Osteocyte (in vitro differentiated cells): Measurements from ENCODE around the gene NIFK. TPM values are rescaled to one million over a fixed set of nuclear protein-coding genes. Genes with fewer than 3 reads are reported as not detected.
A peak's percentile ranks its signal among the peaks of the same experiment; 100 is the strongest.
"Not testable (repeated sequence)": the region's sequence is repeated elsewhere in the genome, so short reads cannot be mapped to it uniquely, and the experiment has no call there.

Experiments
- DNase-seq: peaks from one replicate; pipeline ENCODE4 v3.0.0; 2021; ENCODE audit warnings: mixed read lengths; ENCODE audit not compliant: unreplicated experiment; ENCODE audit errors: extremely low spot score
- H3K27ac Mint-ChIP-seq: one replicate; pipeline ENCODE4 v1.8.0; 2021; ENCODE audit warnings: mild to moderate bottlenecking, mixed read lengths; ENCODE audit not compliant: unreplicated experiment
- H3K27me3 Mint-ChIP-seq: one replicate; pipeline ENCODE4 v1.8.0; 2021; ENCODE audit warnings: mixed read lengths; ENCODE audit not compliant: unreplicated experiment
- H3K36me3 Mint-ChIP-seq: one replicate; pipeline ENCODE4 v1.8.0; 2021; ENCODE audit warnings: mixed read lengths; ENCODE audit not compliant: unreplicated experiment
- H3K4me1 Mint-ChIP-seq: one replicate; pipeline ENCODE4 v1.8.0; 2021; ENCODE audit warnings: mixed read lengths; ENCODE audit not compliant: unreplicated experiment
- H3K4me3 Mint-ChIP-seq: one replicate; pipeline ENCODE4 v1.8.0; 2021; ENCODE audit warnings: mild to moderate bottlenecking, moderate library complexity, mixed read lengths; ENCODE audit not compliant: unreplicated experiment
- H3K9me3 Mint-ChIP-seq: one replicate; pipeline ENCODE4 v1.8.0; 2021; ENCODE audit warnings: mixed read lengths; ENCODE audit not compliant: unreplicated experiment
- CTCF ChIP-seq: fragments of 200-600 bp; sonication (generic); IDR thresholded peaks from 2 replicates; pipeline ENCODE4 v1.5.0; 2021; ENCODE audit warnings: antibody characterized with exemption, mild to moderate bottlenecking, moderate library complexity
- total RNA-seq: library from RNA; stranded (reverse); gene quantifications from 2 replicates; pipeline ENCODE4 v1.2.1, GENCODE V29; 2021

The NIFK gene
- total RNA-seq, 1 donor from 2014 or later, result 41.0 TPM

- H3K4me1 Mint-ChIP-seq, result peaks cover 13% of the 10 kb centered on the region
- H3K27ac Mint-ChIP-seq, result no peak overlapping the region
These were observed 42.1 kb downstream of the NIFK start for GRCh38 chr2:121694398-121695170.

GRCh38 chr2:121690572-121690971, 46.1 kb downstream of the NIFK start:
- not testable (repeated sequence) for H3K9me3 Mint-ChIP-seq, H3K36me3 Mint-ChIP-seq, DNase-seq, H3K27ac Mint-ChIP-seq, H3K27me3 Mint-ChIP-seq, H3K4me1 Mint-ChIP-seq, H3K4me3 Mint-ChIP-seq

More at GRCh38 chr2:121694398-121695170, 42.1 kb downstream of the NIFK start:
- H3K9me3 Mint-ChIP-seq, result no peaks in the 10 kb centered on the region
- no peak for TF ChIP-seq CTCF
- H3K27me3 Mint-ChIP-seq, result no peaks in the 10 kb centered on the region
- no peak overlapping the region for H3K4me3 Mint-ChIP-seq
- H3K36me3 Mint-ChIP-seq, result no peaks in the 10 kb centered on the region
- peak; percentile 42 for DNase-seq

GRCh38 chr2:121690095-121690494, 46.6 kb downstream of the NIFK start:
- TF ChIP-seq CTCF, result no peak
- no peaks in the 10 kb centered on the region for H3K36me3 Mint-ChIP-seq
- H3K4me3 Mint-ChIP-seq, result no peak overlapping the region
- H3K4me1 Mint-ChIP-seq, result peaks cover 8% of the 10 kb centered on the region
- peaks cover 4% of the 10 kb centered on the region for H3K9me3 Mint-ChIP-seq
- H3K27me3 Mint-ChIP-seq, result peaks cover 2% of the 10 kb centered on the region
- no peak overlapping the region for H3K27ac Mint-ChIP-seq
- DNase-seq, result peak; percentile 48

- no peak for DNase-seq
- Mint-ChIP-seq H3K27me3 (peaks cover 2% of the 10 kb centered on the region), H3K36me3 (no peaks in the 10 kb centered on the region), H3K9me3 (peaks cover 4% of the 10 kb centered on the region), H3K27ac (peak overlapping the region; percentile 16), H3K4me1 (peaks cover 2% of the 10 kb centered on the region), H3K4me3 (no peak overlapping the region)
- TF ChIP-seq CTCF, result peak; percentile 47
These were observed 47.3 kb downstream of the NIFK start for GRCh38 chr2:121689356-121689755.

- Mint-ChIP-seq H3K27me3 (peaks cover 2% of the 10 kb centered on the region), H3K27ac (no peak overlapping the region), H3K4me1 (no peaks in the 10 kb centered on the region), H3K36me3 (no peaks in the 10 kb centered on the region), H3K9me3 (peaks cover 4% of the 10 kb centered on the region), H3K4me3 (no peak overlapping the region)
- no peak for TF ChIP-seq CTCF
- DNase-seq, result no peak
These were observed 47.9 kb downstream of the NIFK start for GRCh38 chr2:121688820-121689219.
